Colonic mucosa (tissue), 4 donors: Measurements from ENCODE around the gene PRR35. TPM values are rescaled to one million over a fixed set of nuclear protein-coding genes. Genes with fewer than 3 reads are reported as not detected.

Experiments
- DNase-seq: peaks from one replicate; pipeline ENCODE4 v3.0.0-alpha.2; 2020
- H3K27ac ChIP-seq: fragments of 200-600 bp; one replicate; pipeline ENCODE4 v1.8.0; 2021
- H3K27me3 ChIP-seq: fragments of 200-600 bp; one replicate; pipeline ENCODE4 v1.8.0; 2021
- H3K36me3 ChIP-seq: fragments of 200-600 bp; one replicate; pipeline ENCODE4 v1.8.0; 2021
- H3K4me1 ChIP-seq: fragments of 200-600 bp; one replicate; pipeline ENCODE4 v1.8.0; 2021; ENCODE audit warnings: mild to moderate bottlenecking
- H3K4me3 ChIP-seq: fragments of 200-600 bp; one replicate; pipeline ENCODE4 v1.8.0; 2021
- H3K9ac ChIP-seq, 2 donors: one replicate each; pipeline ENCODE4 v1.7.0; 2013; ENCODE audit warnings: control low read depth in 2 of 2, low read depth in 2 of 2, low read length in 2 of 2
- H3K9me3 ChIP-seq: fragments of 200-600 bp; one replicate; pipeline ENCODE4 v1.8.0; 2021
- CTCF ChIP-seq: fragments of 200-600 bp; IDR thresholded peaks from one replicate; pipeline ENCODE4 v1.8.0; 2022; ENCODE audit warnings: antibody characterized with exemption, mild to moderate bottlenecking
- intact Hi-C: fragments of 100-400 bp; cut with DNase I; formaldehyde crosslinking; loops from one replicate; pipeline ENCODE4 v1.14.1; 2022
- total RNA-seq, 2 donors: library from RNA; stranded (reverse); fragmentation: NEBNext Ultra II Directional in 1 of 2; extraction: Animal tissue kit (Norgen Biotek cat#: 25700) in 1 of 2; gene quantifications; one replicate each; pipeline ENCODE4 v1.2.1, GENCODE V29; 2021
- donor health status: healthy.
- donor health status: DM: no; HTN: no; CAD: no.
- donor health status: DM: no; HTN: no; CAD: no.

Gene PRR35
- total RNA-seq, 2 donors from 2014 or later = not detected

GRCh38 chr16:528111-529011, 31.8 kb upstream of the PRR35 start:
- Histone ChIP-seq H3K4me1 (peaks cover 31% of the 10 kb centered on the region), H3K27ac (peak overlapping the region; percentile 74), H3K27me3 (no peaks in the 10 kb centered on the region), H3K9me3 (no peaks in the 10 kb centered on the region), H3K4me3 (peak overlapping the region; percentile 84), H3K36me3 (no peaks in the 10 kb centered on the region), H3K9ac (peak overlapping the region; percentile 92 to 97)
- intact Hi-C loops = no loop called here
- no peak for TF ChIP-seq CTCF
- peak; percentile 85 for DNase-seq

GRCh38 chr16:529012-529575, 31.1 kb upstream of the PRR35 start:
- Histone ChIP-seq H3K4me3 (peak overlapping the region; percentile 84), H3K4me1 (peaks cover 33% of the 10 kb centered on the region), H3K27ac (peak overlapping the region; percentile 74), H3K9me3 (no peaks in the 10 kb centered on the region), H3K27me3 (no peaks in the 10 kb centered on the region), H3K36me3 (no peaks in the 10 kb centered on the region), H3K9ac (peak overlapping the region; percentile 92 to 97)
- intact Hi-C loops = no loop called here
- DNase-seq = no peak
- no peak for TF ChIP-seq CTCF

GRCh38 chr16:530111-530817, 29.9 kb upstream of the PRR35 start:
- intact Hi-C loops = no loop called here
- TF ChIP-seq CTCF = no peak
- H3K27ac ChIP-seq = peak overlapping the region; percentile 74
- H3K36me3 ChIP-seq = no peaks in the 10 kb centered on the region
- peaks cover 33% of the 10 kb centered on the region for H3K4me1 ChIP-seq
- H3K9ac ChIP-seq = peak overlapping the region in 1 of 2 donors; percentile 97
- no peak overlapping the region for H3K4me3 ChIP-seq
- H3K27me3 ChIP-seq = no peaks in the 10 kb centered on the region
- no peak for DNase-seq
- no peaks in the 10 kb centered on the region for H3K9me3 ChIP-seq

GRCh38 chr16:531494-532125, 28.6 kb upstream of the PRR35 start:
- Histone ChIP-seq H3K36me3 (no peaks in the 10 kb centered on the region), H3K27ac (no peak overlapping the region), H3K4me1 (peaks cover 20% of the 10 kb centered on the region), H3K9ac (no peak overlapping the region), H3K27me3 (no peaks in the 10 kb centered on the region), H3K4me3 (no peak overlapping the region), H3K9me3 (no peaks in the 10 kb centered on the region)
- intact Hi-C loops = no loop called here
- TF ChIP-seq CTCF = no peak
- DNase-seq = no peak
